ENCODE results near the gene NAA35.
A peak's percentile ranks its signal among the peaks of the same experiment; 100 is the strongest.
"Not testable (repeated sequence)": the region's sequence is repeated elsewhere in the genome, so short reads cannot be mapped to it uniquely, and the experiment has no call there.

NAA35 gene

GRCh38 chr9:85931495-85931894 is 9.5 kb upstream of the NAA35 start:
- DNase-seq (ENCODE audit: low read depth): no peak
- H3K4me3 ChIP-seq (ENCODE audit: low read length): no peak overlapping the region
- no peak for TF ChIP-seq CTCF (conservative IDR thresholded peaks at IDR 0.05; ENCODE audit: low read depth, low read length)

GRCh38 chr9:85935950-85936349 is 5.0 kb upstream of the NAA35 start:
- not testable (repeated sequence) for H3K4me3 ChIP-seq (ENCODE audit: low read length); DNase-seq (ENCODE audit: low read depth)

GRCh38 chr9:85940275-85940831 is 593 bp upstream of the NAA35 start:
- no peak for DNase-seq (ENCODE audit: low read depth)
- no peak for TF ChIP-seq CTCF (conservative IDR thresholded peaks at IDR 0.05; ENCODE audit: low read depth, low read length)
- peak overlapping the region; percentile 57 for H3K4me3 ChIP-seq (ENCODE audit: low read length)

- TF ChIP-seq CTCF (conservative IDR thresholded peaks at IDR 0.05; ENCODE audit: low read depth, low read length): no peak
- peak overlapping the region; percentile 73 for H3K4me3 ChIP-seq (ENCODE audit: low read length)
- no peak for DNase-seq (ENCODE audit: low read depth)
Observed at GRCh38 chr9:85941622-85941940, 635 bp downstream of the NAA35 start.

GRCh38 chr9:85941966-85942912 is 1.3 kb downstream of the NAA35 start:
- TF ChIP-seq CTCF (conservative IDR thresholded peaks at IDR 0.05; ENCODE audit: low read depth, low read length): no peak
- no peak for DNase-seq (ENCODE audit: low read depth)
- H3K4me3 ChIP-seq (ENCODE audit: low read length): peak overlapping the region; percentile 73

GRCh38 chr9:85942913-85943709 is 2.2 kb downstream of the NAA35 start:
- H3K4me3 ChIP-seq (ENCODE audit: low read length): no peak overlapping the region
- no peak for DNase-seq (ENCODE audit: low read depth)
- no peak for TF ChIP-seq CTCF (conservative IDR thresholded peaks at IDR 0.05; ENCODE audit: low read depth, low read length)

- no peak for DNase-seq (ENCODE audit: low read depth)
- no peak for TF ChIP-seq CTCF (conservative IDR thresholded peaks at IDR 0.05; ENCODE audit: low read depth, low read length)
- H3K4me3 ChIP-seq (ENCODE audit: low read length): no peak overlapping the region
Observed at GRCh38 chr9:85943757-85944430, 2.9 kb downstream of the NAA35 start.

Measured in retinal pigment epithelial cell (primary cell).